ENCODE results near the gene KCNQ5.
"Not testable (repeated sequence)": the region's sequence is repeated elsewhere in the genome, so short reads cannot be mapped to it uniquely, and the experiment has no call there.

The KCNQ5 gene

DNA sequence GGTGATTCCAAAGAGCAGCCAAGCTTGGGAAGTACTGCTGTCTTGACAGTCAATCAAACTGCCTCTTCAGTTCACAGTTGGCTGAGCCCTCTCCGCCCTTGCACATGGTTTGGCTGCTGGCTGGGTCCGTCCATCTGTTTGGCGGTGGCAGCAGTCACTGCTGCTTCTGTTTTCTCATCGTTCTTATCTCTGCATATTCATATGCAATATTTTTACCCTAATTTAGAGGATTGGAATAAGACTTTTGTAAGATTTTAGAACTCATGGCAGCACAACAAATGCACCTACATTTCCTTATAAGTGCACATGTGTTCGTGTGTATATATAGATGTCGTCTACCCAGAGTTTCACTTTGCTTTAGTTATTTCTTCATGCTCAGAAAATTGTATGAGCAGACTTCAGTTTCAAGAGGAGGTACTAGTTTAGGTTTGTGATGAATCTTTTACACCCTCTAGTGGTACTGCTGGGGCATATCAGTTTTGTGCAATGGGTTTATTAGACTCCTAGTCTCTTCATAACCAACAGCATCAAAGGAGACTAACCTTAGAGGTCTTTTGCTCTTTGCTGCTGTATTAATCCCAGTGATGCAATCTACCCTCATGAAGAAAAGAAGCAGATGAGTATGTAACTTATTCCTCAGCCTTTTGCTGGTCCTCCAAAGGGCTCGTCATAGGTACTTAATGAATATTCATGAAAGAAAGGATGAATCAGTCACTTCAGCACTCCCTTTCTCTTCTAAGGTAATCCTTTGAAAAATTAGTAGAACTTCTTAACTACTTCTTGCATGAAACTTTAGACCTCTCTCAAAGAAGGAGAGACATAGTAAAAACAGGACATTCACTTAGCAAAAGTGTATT lies 559.1 kb downstream of the KCNQ5 start:
- Histone ChIP-seq H3K4me3 (ENCODE audit: low read depth, low read length) (no peak overlapping the region), H2BK120ac (ENCODE audit: insufficient read depth, low read length, poor library complexity) (no peak overlapping the region), H3K36me3 (ENCODE audit: control insufficient read depth in 1 of 2, insufficient read depth in 2 of 2, low read length in 2 of 2) (no peaks in the 10 kb centered on the region), H4K8ac (ENCODE audit: low read depth, low read length) (no peak overlapping the region), H3K9ac (ENCODE audit: low read length) (no peak overlapping the region), H3K14ac (ENCODE audit: low read length) (no peak overlapping the region), H3K79me1 (ENCODE audit: low read length) (no peaks in the 10 kb centered on the region), H4K12ac (ENCODE audit: low read depth, low read length) (no peak overlapping the region), H3K27ac (ENCODE audit: low read depth, low read length) (no peak overlapping the region), H3K18ac (ENCODE audit: low read length) (no peak overlapping the region), H3K27me3 (ENCODE audit: insufficient read depth, low read length) (no peaks in the 10 kb centered on the region), H3K4me2 (ENCODE audit: low read length) (no peak overlapping the region), H3K23ac (ENCODE audit: low read length) (no peak overlapping the region), H2AFZ (ENCODE audit: insufficient read depth, low read length, poor library complexity) (no peak overlapping the region), H3K4me1 (ENCODE audit: control insufficient read depth in 1 of 2, insufficient read depth in 2 of 2, low read length in 2 of 2) (no peaks in the 10 kb centered on the region), H2AK5ac (ENCODE audit: low read length) (no peak overlapping the region), H4K91ac (ENCODE audit: low read depth, low read length) (no peak overlapping the region), H3K4ac (ENCODE audit: low read depth, low read length) (no peak overlapping the region), H2BK5ac (ENCODE audit: low read depth, low read length, poor library complexity) (no peak overlapping the region), H3K79me2 (ENCODE audit: control insufficient read depth, insufficient read depth, low read length, poor library complexity) (no peaks in the 10 kb centered on the region), H3K9me3 (ENCODE audit: insufficient read depth, low read depth, low read length) (no peaks in the 10 kb centered on the region), H2BK12ac (ENCODE audit: low read length) (no peak overlapping the region)
- peak; percentile 2 to 73 for DNase-seq
- WGBS (ENCODE audit: extremely low coverage, insufficient coverage, insufficient read length): no CpG with 5 or more reads among the region's 7 CpGs

DNA sequence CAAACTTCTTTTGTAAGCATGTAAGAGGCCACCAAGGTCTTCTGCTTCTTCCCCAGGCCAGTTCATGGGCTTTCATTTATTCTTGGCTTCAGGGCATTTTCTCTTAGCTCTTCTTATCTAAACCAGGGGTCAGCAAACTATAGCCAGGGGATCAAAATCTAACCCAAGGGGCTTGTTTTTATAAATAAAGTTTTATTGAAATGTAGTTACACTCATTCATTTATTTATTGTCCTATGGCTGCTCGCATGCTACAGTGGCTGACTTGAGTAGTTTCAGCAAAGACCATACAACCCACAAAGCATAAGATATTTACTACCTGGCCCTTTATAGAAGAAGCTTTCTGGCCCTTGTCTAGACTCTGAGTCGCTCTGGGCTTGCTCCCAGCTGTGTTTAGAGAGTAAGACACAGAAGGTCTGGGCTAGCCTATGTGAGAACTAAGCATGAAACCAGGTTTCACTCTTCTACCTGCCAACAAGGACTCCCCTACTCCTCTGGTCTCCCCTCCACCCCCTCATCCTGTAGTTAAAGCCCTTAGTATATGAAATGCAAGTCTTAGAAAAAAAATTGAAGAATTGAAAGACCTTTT lies 560.2 kb downstream of the KCNQ5 start:
- Histone ChIP-seq H3K79me1 (ENCODE audit: low read length) (no peaks in the 10 kb centered on the region), H4K12ac (ENCODE audit: low read depth, low read length) (no peak overlapping the region), H2BK120ac (ENCODE audit: insufficient read depth, low read length, poor library complexity) (no peak overlapping the region), H3K36me3 (ENCODE audit: control insufficient read depth in 1 of 2, insufficient read depth in 2 of 2, low read length in 2 of 2) (no peaks in the 10 kb centered on the region), H2AK5ac (ENCODE audit: low read length) (no peak overlapping the region), H3K79me2 (ENCODE audit: control insufficient read depth, insufficient read depth, low read length, poor library complexity) (no peaks in the 10 kb centered on the region), H3K14ac (ENCODE audit: low read length) (no peak overlapping the region), H3K27me3 (ENCODE audit: insufficient read depth, low read length) (no peaks in the 10 kb centered on the region), H3K27ac (ENCODE audit: low read depth, low read length) (no peak overlapping the region), H2AFZ (ENCODE audit: insufficient read depth, low read length, poor library complexity) (no peak overlapping the region), H4K8ac (ENCODE audit: low read depth, low read length) (no peak overlapping the region), H3K9me3 (ENCODE audit: insufficient read depth, low read depth, low read length) (no peaks in the 10 kb centered on the region), H2BK12ac (ENCODE audit: low read length) (no peak overlapping the region), H3K4me3 (ENCODE audit: low read depth, low read length) (no peak overlapping the region), H3K4me2 (ENCODE audit: low read length) (no peak overlapping the region), H3K4ac (ENCODE audit: low read depth, low read length) (no peak overlapping the region), H3K23ac (ENCODE audit: low read length) (no peak overlapping the region), H2BK5ac (ENCODE audit: low read depth, low read length, poor library complexity) (no peak overlapping the region), H4K91ac (ENCODE audit: low read depth, low read length) (no peak overlapping the region), H3K9ac (ENCODE audit: low read length) (no peak overlapping the region), H3K18ac (ENCODE audit: low read length) (no peak overlapping the region), H3K4me1 (ENCODE audit: control insufficient read depth in 1 of 2, insufficient read depth in 2 of 2, low read length in 2 of 2) (no peaks in the 10 kb centered on the region)
- no peak for DNase-seq
- no CpG with 5 or more reads among the region's 2 CpGs for WGBS (ENCODE audit: extremely low coverage, insufficient coverage, insufficient read length)

DNA sequence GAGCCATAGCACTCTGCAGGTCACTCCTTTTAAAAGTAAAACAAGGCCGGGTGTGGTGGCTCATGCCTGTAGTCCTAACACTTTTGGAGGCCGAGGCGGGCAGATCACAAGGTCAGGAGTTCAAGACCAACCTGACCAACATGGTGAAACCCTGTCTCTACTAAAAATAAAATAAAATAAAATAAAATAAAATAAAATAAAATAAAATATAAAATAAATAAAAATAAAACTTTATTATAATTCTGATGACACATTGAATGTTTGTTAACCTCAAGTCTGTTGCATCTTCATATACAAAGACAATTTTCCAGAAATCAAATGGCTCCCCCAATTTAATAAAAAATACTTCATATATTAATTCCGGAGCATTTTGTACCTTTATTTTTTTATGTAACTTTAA lies 571.4 kb downstream of the KCNQ5 start:
- not testable (repeated sequence) for H3K4me3 ChIP-seq (ENCODE audit: low read depth, low read length); H2BK120ac ChIP-seq (ENCODE audit: insufficient read depth, low read length, poor library complexity); H2AFZ ChIP-seq (ENCODE audit: insufficient read depth, low read length, poor library complexity); H3K27me3 ChIP-seq (ENCODE audit: insufficient read depth, low read length); H3K27ac ChIP-seq (ENCODE audit: low read depth, low read length); H4K8ac ChIP-seq (ENCODE audit: low read depth, low read length); H3K4ac ChIP-seq (ENCODE audit: low read depth, low read length); H3K79me2 ChIP-seq (ENCODE audit: control insufficient read depth, insufficient read depth, low read length, poor library complexity); H2BK5ac ChIP-seq (ENCODE audit: low read depth, low read length, poor library complexity); H4K91ac ChIP-seq (ENCODE audit: low read depth, low read length); H3K9ac ChIP-seq (ENCODE audit: low read length); H3K36me3 ChIP-seq (ENCODE audit: control insufficient read depth in 1 of 2, insufficient read depth in 2 of 2, low read length in 2 of 2); H3K79me1 ChIP-seq (ENCODE audit: low read length); H3K23ac ChIP-seq (ENCODE audit: low read length); H3K9me3 ChIP-seq (ENCODE audit: insufficient read depth, low read depth, low read length); H4K12ac ChIP-seq (ENCODE audit: low read depth, low read length); DNase-seq; H3K4me2 ChIP-seq (ENCODE audit: low read length); H2BK12ac ChIP-seq (ENCODE audit: low read length); H2AK5ac ChIP-seq (ENCODE audit: low read length); H3K18ac ChIP-seq (ENCODE audit: low read length); H3K14ac ChIP-seq (ENCODE audit: low read length); H3K4me1 ChIP-seq (ENCODE audit: control insufficient read depth in 1 of 2, insufficient read depth in 2 of 2, low read length in 2 of 2)
- WGBS (ENCODE audit: extremely low coverage, insufficient coverage, insufficient read length): no CpG with 5 or more reads among the region's 4 CpGs

DNA sequence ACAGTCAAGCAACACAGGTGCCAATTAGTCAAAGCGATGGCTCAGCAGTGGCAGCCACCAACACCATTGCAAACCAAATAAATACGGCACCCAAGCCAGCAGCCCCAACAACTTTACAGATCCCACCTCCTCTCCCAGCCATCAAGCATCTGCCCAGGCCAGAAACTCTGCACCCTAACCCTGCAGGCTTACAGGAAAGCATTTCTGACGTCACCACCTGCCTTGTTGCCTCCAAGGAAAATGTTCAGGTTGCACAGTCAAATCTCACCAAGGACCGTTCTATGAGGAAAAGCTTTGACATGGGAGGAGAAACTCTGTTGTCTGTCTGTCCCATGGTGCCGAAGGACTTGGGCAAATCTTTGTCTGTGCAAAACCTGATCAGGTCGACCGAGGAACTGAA lies 572.9 kb downstream of the KCNQ5 start:
- Histone ChIP-seq H3K27ac (ENCODE audit: low read depth, low read length) (no peak overlapping the region), H3K4me2 (ENCODE audit: low read length) (no peak overlapping the region), H3K18ac (ENCODE audit: low read length) (no peak overlapping the region), H4K8ac (ENCODE audit: low read depth, low read length) (no peak overlapping the region), H3K9ac (ENCODE audit: low read length) (no peak overlapping the region), H3K14ac (ENCODE audit: low read length) (no peak overlapping the region), H3K36me3 (ENCODE audit: control insufficient read depth in 1 of 2, insufficient read depth in 2 of 2, low read length in 2 of 2) (peaks cover 0 to 6% of the 10 kb centered on the region in 2 experiments), H3K4me1 (ENCODE audit: control insufficient read depth in 1 of 2, insufficient read depth in 2 of 2, low read length in 2 of 2) (no peaks in the 10 kb centered on the region), H3K27me3 (ENCODE audit: insufficient read depth, low read length) (no peaks in the 10 kb centered on the region), H2BK12ac (ENCODE audit: low read length) (no peak overlapping the region), H4K12ac (ENCODE audit: low read depth, low read length) (no peak overlapping the region), H2AFZ (ENCODE audit: insufficient read depth, low read length, poor library complexity) (no peak overlapping the region), H3K79me1 (ENCODE audit: low read length) (no peaks in the 10 kb centered on the region), H2AK5ac (ENCODE audit: low read length) (no peak overlapping the region), H3K9me3 (ENCODE audit: insufficient read depth, low read depth, low read length) (no peaks in the 10 kb centered on the region), H3K4me3 (ENCODE audit: low read depth, low read length) (no peak overlapping the region), H4K91ac (ENCODE audit: low read depth, low read length) (no peak overlapping the region), H3K23ac (ENCODE audit: low read length) (no peak overlapping the region), H3K79me2 (ENCODE audit: control insufficient read depth, insufficient read depth, low read length, poor library complexity) (no peaks in the 10 kb centered on the region), H2BK5ac (ENCODE audit: low read depth, low read length, poor library complexity) (no peak overlapping the region), H3K4ac (ENCODE audit: low read depth, low read length) (no peak overlapping the region), H2BK120ac (ENCODE audit: insufficient read depth, low read length, poor library complexity) (no peak overlapping the region)
- no peak for DNase-seq
- WGBS (ENCODE audit: extremely low coverage, insufficient coverage, insufficient read length): no CpG with 5 or more reads among the region's 7 CpGs
